Kidney epithelial cell (primary cell): ENCODE measurements around the gene METTL23. TPM values are rescaled to one million over a fixed set of nuclear protein-coding genes. Genes with fewer than 3 reads are reported as not detected.

Experiments used
- DNase-seq: peaks from one replicate; pipeline ENCODE4 v3.0.0-alpha.2; 2010; ENCODE audit warnings: low read depth
- H3K27me3 ChIP-seq: 2 replicates; pipeline ENCODE4 v1.6.0; 2011; ENCODE audit warnings: low read length; ENCODE audit not compliant: control insufficient read depth, insufficient read depth
- H3K36me3 ChIP-seq: 2 replicates; pipeline ENCODE4 v1.5.1; 2011; ENCODE audit warnings: low read length; ENCODE audit not compliant: control insufficient read depth, insufficient read depth
- H3K4me3 ChIP-seq: 2 replicates; pipeline ENCODE4 v1.5.1; 2011; ENCODE audit warnings: low read depth, mild to moderate bottlenecking, control low read depth, low read length
- total RNA-seq: library from RNA; depleted of rRNA; stranded (reverse); fragments of >200 nt; gene quantifications from 2 replicates; pipeline ENCODE4 v1.2.3, GENCODE V29; 2015
- TF ChIP-seq, protein P1 (sequence below): IDR thresholded peaks from 2 replicates; pipeline ENCODE4 v1.5.1; 2011; ENCODE audit warnings: mild to moderate bottlenecking, moderate library complexity, low read length, control low read depth, inconsistent platforms; ENCODE audit not compliant: insufficient read depth, poor library complexity, severe bottlenecking

METTL23 gene
- total RNA-seq, 1 donor from 2014 or later, result 32.8 TPM

DNA sequence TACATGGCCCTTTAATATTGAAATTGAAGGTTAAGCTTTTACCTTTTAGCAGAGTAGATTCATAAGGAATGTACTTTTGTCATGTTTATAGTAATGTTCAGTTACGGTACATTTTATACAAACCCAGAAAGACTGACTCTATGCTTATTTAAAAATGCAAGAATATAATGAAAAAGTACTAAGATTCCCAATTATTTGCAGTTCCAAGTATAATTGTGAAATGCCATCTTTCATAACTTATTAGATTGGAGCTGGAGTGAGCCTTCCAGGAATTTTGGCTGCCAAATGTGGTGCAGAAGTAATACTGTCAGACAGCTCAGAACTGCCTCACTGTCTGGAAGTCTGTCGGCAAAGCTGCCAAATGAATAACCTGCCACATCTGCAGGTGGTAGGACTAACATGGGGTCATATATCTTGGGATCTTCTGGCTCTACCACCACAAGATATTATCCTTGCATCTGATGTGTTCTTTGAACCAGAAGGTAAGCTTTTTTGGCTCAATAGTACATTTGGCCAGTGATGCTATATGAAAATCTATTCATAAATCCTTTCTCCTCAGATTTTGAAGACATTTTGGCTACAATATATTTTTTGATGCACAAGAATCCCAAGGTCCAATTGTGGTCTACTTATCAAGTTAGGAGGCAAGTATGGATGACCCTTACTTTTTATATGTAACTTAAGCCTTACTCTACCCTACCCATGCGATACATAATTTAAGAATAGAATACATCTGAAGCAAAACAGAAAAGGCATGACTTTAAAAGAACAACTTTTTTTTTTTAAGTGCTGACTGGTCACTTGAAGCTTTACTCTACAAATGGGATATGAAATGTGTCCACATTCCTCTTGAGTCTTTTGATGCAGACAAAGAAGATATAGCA, 6.3 kb downstream of the METTL23 start:
- no peak for DNase-seq
- peaks cover 1% of the 10 kb centered on the region for H3K36me3 ChIP-seq
- no peak overlapping the region for H3K4me3 ChIP-seq
- TF ChIP-seq, protein P1, sequence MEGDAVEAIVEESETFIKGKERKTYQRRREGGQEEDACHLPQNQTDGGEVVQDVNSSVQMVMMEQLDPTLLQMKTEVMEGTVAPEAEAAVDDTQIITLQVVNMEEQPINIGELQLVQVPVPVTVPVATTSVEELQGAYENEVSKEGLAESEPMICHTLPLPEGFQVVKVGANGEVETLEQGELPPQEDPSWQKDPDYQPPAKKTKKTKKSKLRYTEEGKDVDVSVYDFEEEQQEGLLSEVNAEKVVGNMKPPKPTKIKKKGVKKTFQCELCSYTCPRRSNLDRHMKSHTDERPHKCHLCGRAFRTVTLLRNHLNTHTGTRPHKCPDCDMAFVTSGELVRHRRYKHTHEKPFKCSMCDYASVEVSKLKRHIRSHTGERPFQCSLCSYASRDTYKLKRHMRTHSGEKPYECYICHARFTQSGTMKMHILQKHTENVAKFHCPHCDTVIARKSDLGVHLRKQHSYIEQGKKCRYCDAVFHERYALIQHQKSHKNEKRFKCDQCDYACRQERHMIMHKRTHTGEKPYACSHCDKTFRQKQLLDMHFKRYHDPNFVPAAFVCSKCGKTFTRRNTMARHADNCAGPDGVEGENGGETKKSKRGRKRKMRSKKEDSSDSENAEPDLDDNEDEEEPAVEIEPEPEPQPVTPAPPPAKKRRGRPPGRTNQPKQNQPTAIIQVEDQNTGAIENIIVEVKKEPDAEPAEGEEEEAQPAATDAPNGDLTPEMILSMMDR, result no peak
- no peaks in the 10 kb centered on the region for H3K27me3 ChIP-seq

DNA sequence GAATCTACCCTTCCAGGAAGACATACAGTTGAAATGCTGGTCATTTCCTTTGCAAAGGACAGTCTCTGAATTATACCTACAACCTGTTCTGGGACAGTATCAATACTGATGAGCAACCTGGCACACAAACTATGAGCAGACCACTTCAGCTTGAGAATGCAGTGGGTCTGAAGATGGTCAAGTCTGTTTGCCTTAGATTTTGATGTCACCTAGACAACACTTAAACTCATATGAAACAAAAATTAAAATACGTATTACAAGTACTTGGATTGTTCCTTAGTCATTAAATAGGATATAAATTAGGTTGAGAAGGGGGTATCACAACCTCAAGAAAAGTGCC, 6.9 kb downstream of the METTL23 start:
- Histone ChIP-seq H3K27me3 (no peaks in the 10 kb centered on the region), H3K36me3 (peaks cover 1% of the 10 kb centered on the region), H3K4me3 (no peak overlapping the region)
- TF ChIP-seq, protein P1, result no peak
- DNase-seq, result no peak

DNA sequence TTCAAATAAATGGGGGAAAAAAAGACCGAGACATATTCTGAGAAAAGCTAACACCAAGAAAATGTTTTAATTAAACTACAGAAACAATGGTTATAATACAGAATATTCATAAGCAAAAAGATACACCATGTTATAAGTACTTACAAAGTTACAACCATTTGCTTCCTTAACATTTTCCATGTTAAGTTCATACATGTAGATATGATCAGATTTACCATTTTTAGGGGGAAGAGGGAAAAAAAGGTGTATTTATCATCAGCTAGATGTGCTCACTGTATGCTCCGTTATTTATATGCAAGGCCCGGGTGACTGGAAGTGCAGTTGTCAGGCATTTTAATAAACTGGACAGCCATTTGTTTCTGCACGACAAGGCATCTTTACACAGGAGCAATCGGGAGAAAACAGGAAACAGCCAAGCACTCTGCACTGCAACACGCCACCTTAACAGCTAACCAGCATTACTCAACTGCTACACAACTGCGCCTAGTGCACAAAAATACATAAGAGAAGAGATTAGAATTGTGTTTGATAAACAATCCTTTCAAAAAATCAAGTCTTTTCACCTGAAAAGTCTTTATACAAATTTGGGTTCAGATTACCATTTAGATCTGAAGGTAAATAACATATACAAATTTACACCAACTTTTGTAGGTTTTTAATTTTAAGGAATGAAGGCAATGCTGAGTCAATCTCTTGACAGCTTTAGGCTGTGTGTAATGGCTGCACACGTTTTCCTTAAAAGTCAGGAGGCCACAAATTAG, 7.6 kb downstream of the METTL23 start:
- Histone ChIP-seq H3K4me3 (peak overlapping the region; percentile 95), H3K36me3 (peaks cover 1% of the 10 kb centered on the region), H3K27me3 (no peaks in the 10 kb centered on the region)
- TF ChIP-seq, protein P1, result no peak
- no peak for DNase-seq

DNA sequence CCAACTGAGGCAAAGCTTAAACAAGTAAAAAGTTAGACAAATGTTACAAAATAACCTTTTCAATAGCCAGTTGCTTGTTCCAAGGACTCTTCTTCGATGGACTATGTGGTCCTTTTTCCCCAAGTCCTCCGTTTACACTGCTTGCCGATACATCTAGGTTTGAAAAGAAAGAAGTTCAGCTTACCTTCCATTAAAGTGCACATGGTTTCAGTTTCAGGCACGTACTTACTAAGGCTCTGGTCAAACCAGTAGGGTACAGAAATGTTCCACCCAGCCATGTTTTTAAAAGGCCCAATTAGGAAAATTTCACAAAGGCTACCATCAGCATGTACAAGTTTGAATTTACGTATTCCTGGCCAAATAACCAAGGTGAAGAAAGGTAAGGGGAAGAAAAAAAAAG, 8.4 kb downstream of the METTL23 start:
- no peak for DNase-seq
- Histone ChIP-seq H3K36me3 (peaks cover 1% of the 10 kb centered on the region), H3K4me3 (peak overlapping the region; percentile 95), H3K27me3 (no peaks in the 10 kb centered on the region)
- TF ChIP-seq, protein P1, result no peak

DNA sequence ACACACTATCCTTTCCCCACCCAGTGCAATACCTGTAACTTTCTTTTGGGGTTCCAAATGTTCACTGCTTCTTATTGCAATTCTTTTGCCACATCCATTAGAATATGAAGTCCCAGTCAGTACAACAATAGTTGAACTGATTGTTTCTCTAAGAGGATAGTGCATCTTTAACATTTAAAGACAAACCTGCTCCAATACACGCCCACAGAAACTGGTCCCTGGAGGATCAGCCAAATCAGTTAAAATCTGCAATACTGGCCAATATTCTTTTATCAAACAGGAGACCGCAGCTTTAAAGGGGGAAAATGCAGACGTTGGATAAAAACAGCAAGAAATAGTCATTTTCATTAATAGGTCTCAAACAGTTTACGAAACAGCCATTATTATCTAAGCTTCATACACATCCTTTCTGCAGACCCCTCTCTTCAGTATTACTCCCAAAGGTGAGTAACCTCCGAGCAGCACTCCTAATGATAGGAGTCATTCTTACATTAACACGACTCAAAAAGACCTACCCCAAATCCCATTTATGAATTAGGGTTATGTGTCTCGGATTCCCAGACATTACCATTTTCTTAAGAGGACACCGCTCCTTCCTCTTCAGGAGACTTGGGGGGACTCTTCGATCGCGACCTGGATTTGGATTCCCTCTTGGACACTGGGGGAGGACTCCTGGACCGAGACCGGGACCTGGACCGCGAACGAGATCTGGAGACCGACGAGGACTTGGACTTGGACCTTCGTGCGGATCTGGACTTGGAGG, 9.1 kb downstream of the METTL23 start:
- no peaks in the 10 kb centered on the region for H3K27me3 ChIP-seq
- TF ChIP-seq, protein P1, result no peak
- peaks cover 1% of the 10 kb centered on the region for H3K36me3 ChIP-seq
- peak overlapping the region; percentile 95 for H3K4me3 ChIP-seq
- DNase-seq, result no peak
